NCI-H460 (cell line): ENCODE results near the gene MAK. TPM values are rescaled to one million over a fixed set of nuclear protein-coding genes. Genes with fewer than 3 reads are reported as not detected.
"Not testable (repeated sequence)": the region's sequence is repeated elsewhere in the genome, so short reads cannot be mapped to it uniquely, and the experiment has no call there.

ENCODE experiments used
- DNase-seq: peaks from one replicate; pipeline ENCODE4 v3.0.0-alpha.2; 2016; ENCODE audit warnings: low read depth; ENCODE audit errors: extremely low read depth
- total RNA-seq: library from RNA; depleted of rRNA; stranded (reverse); fragments of >200 nt; shearing (Covaris generic); gene quantifications from 2 replicates; pipeline ENCODE4 v1.2.3, GENCODE V29; 2014

Gene MAK
- total RNA-seq, 1 experiment from 2014 or later, result 1.6 TPM

DNA sequence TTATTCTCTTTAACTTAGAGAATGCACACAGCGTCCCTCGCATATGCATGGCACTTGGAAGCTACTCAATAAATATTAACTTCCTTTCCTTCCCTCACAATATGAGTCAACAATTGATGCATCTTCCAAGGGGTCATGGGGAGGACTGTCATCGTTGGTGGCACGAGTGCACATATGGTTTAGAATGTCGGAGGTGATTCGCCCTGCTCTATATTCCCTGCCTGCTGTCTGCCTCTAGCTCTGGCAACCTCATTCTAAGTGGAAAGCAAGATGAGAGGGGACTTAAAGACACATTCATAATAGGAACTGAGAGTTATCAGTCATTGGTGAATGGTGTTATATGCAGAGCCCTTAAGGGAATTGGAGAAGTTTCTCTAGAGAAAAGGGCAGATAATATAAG, 44.6 kb downstream of the MAK start:
- no peak for DNase-seq

DNA sequence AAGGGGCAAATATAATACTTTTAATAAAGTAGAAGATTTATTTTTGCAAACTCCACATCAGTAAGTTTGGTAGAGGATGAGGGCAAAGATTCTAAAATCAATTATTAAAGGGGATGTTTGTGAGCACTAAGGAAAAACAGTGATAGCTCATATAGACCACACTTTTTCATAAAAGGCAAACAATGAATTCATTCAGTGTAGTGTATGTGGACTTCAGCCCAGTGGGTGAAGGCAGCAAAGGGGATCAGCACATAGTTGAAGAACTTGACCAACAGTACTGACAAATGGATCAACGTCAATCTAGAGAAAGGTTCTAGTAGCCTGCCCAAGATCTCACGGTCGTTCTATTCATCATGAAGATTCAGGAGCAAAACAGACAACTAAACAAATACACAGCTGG, 45.3 kb downstream of the MAK start:
- DNase-seq, result no peak

DNA sequence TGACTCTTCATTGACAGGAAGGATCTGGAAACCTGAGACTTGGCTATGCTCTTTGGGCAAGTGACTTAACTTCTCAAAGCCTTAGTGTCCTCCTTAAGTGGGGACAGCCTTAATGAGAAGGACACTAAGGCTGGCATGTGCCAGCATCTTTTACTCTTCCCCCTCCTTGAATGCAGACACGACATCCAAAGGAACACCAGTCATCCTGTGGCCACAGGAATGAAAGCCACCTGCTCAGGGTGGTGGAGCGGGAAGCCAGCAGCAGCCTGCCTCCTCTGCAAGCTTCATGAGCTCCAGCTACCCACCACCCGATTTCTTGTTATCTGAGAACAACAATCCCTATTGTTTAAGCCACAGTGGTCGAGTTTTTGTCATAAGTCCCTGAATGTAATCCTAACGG, 46.2 kb downstream of the MAK start:
- no peak for DNase-seq

DNA sequence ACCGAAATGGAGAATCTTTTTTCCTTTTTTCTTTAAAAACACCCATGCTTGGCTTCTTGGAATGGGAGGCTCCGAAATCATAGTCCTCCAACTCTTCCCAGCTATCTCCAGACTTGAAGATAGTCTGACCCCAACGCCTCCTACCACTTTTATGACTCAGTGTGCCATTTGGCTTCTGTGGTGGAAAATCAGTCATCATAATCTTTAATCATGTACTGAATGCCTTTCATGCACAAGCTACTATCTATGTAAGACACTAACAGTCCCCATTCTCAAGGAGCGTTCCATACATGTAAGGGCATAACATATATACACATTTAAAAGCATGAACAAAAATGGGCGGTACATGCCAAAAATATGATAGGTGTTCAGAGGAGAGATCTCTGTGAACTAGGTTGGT, 46.7 kb downstream of the MAK start:
- DNase-seq, result no peak

DNA sequence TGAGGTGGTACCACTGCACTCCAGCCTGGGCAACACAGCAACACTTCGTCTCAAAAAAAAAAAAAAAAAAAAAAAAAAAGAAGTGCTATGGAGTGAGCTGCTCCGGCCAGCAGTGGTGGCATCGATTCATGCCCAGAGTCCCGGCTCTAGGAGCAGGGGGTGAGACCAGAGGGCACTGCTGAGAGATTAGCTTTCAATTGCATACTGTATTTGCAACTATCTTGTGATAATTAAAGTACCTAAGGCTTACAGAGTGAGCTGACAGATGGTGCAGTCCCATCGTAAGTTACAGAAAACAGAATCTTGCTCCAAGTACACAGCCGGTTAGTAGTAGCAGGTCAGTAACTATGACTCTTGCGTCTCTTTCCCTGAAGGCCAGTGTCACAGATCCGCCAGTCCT, 59.3 kb downstream of the MAK start:
- no peak for DNase-seq

DNA sequence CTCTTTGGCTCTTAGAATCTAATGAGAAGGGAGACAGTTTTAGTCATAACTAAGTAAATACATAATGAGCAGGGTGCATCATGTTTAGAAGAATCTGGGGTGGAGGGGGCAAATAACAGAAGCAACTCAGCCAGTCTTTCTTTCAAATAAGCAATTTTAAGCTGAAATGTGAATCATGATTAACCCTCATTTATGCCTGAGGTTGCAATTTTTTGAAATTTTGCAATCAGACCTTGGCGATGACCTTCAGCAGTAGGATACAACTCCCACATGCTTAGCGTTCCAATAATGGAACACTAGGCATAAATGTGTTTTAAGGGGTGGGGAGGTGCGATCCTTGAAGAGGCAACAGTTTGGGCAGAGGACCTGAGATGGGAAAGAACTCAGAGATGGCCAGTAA, 60.1 kb downstream of the MAK start:
- DNase-seq, result no peak

DNA sequence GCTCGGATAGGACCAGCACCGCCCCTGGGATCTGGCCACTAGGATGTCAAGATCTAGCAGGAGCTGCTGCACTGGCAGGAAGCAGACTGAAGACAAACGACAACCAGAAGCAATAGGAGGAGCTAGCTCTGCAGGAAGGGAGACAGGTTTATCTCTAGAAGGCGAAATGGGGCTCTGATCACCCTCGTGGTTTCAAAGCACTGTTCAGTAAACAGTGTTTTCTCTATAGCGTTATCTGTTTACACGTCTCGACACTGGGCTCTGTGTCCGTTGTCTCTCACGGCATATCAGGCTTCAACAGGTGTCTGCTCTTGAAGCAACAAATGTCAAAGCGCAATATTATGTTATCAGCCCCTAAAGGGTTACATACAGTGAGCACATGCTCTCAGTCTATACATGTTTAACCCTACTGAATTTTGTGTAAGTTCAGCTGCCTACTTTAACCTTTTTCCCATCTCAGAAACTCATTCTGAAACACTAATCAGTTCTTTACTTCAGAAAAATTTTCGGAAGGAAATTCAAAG, 66.9 kb downstream of the MAK start:
- DNase-seq, result no peak

DNA sequence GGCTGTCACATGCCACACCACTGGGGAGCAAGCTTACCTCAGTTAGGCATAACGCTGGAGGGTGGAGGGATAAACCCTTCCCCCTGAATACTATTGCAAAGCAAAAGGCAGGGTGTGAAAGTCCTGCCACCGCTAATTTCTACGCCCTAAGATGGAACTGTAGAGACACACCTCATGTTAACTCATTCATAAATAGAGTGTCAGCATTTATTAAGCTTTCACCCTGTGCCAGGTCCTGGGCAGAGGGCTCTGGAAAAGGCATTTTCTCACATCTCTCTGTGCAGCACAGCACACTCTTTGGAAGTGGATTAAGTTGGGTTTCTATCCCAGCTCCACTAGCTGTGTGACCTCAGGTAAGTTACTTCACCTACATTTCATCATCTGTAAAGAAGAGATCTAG, 68.9 kb downstream of the MAK start:
- no peak for DNase-seq

DNA sequence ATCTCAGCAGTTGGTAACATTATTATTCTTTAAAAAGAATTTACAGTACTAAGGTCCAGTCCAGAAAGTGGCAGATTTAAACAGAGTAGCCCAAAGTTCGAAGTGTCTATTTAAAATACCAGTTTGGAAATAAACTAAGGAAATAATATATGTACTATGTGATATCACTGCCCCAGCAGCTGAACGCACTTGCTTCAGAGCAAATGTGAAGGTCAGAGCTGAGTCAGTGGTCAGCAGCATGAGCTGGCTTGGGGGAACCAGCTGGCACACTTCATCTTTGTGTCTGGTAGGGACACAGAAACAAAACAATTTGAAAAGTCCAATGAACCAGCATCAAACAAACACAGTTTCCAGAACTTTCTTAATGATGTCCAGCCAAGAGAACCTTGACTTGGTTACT, 75.3 kb downstream of the MAK start:
- no peak for DNase-seq

DNA sequence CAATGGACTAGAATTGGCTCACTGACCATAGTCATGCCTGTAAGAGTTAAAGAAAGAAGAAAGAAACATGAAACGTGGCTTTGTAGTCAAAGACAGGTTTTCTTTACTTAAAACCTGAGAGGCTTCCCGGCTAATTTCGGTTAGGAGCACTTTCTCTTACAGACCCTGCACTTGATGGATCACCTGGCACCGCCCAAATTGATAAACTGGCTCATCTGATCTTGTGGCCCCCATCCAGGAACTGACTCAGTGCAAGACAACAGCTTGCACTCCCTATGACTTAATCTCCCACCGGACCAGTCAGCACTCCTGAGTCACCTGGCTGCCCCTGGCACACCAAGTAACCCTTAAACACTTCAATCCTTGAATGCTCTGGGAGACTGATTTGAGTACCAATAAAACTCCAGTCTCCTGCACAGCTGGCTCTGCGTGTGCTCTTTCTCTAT, 78.4 kb downstream of the MAK start:
- no peak for DNase-seq

DNA sequence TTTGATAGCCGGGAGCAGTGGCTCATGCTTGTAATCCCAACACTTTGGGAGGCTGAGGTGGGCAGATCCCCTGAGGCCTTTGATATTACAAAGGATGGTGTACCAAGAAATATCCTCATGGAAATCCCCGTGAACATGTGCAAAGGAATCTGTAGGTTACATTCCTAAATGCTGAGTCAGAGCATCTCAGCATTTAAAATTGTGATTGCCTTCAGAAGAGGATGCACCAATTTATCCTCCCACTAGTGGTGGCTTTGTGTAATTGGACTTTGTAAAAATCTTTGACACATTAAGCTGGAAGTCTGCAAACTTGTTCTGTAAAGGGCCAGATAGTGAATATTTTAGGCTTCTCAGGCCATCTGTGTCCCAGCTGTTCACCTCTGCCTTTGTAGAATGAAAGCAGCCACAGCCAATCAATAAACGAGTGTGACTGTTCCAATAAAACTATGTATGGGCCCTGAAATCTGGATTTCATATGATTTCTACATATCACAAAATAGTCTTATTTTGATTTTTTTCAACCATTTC, 79.0 kb downstream of the MAK start:
- DNase-seq, result peak; percentile 73

DNA sequence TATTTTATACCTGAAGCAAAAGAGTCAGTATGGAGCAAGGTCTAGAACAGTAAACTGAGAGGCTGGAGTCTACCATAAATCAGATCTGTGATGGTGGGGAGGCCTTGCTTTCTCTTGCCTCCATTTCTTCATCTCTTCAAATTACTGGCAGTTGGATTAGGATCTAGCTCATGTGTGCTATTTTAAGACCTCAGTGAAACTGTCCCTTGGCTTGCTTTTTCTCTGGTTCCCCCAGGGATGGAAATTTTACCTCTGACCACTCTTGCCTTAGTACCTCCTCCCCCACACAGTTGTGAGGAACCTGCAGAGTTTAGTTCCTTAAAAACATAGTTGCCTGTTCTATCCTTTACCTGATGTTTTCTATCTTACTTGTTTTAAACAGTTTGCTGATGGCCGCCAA, 82.3 kb downstream of the MAK start:
- DNase-seq, result no peak

DNA sequence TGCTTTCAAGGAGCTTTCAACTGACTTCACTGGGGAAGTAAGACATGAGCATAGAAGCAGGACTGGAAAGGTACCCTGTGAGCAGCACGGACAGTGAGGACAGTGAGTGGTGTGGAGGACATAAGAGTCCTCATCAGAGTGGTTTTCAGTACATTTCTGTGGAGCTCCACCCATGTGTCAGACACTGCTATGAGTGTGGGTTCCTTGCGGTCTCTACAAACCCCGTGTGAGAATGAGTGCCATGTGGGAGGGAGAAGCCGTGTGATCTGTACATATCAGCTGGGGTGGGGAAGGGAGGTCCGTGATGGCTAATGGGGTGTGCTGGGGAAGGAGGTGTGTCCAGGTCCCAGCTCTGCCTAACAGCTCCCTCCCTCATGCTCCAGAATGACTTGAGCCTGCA, 86.6 kb downstream of the MAK start:
- DNase-seq, result not testable (repeated sequence)

DNA sequence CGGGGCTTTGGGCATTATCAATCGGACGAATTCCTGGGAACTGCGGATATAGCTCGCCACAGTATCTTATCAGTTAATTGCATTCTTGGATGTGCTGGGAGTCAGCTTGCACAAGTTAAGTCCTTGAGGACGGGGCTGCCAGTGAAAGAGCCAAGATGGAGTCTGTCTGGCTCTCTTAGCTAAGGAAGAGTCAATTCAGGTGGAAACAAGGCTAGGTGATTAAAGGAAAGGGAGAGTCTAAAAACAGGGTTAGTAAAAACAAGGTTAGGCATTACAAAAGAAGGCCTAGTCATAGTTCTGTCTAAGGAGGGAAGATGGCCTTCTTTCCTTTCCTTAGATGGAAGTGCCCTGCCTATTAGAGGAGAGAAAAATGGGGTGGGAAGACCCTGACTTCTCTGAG, 87.8 kb downstream of the MAK start:
- DNase-seq, result not testable (repeated sequence)

DNA sequence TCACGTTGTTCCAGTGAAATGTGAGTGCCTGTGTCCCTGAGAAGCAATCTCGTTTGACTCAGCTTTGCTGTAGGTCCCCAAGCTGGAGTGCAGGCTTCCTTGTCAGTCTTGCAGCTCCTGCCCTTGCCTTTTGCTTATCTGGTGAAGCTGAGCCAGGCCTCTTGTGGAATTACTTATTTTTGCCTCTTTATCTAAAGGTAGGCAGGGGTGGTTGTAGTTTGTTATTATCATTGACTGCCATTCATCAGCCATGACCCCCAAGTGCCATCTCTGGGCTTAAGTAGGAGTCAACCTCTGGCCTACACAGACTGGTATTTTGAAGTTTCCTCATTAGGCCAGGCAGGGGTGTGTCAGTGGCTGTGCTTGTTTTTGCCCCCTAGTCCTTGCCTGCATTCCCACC, 88.6 kb downstream of the MAK start:
- no peak for DNase-seq

DNA sequence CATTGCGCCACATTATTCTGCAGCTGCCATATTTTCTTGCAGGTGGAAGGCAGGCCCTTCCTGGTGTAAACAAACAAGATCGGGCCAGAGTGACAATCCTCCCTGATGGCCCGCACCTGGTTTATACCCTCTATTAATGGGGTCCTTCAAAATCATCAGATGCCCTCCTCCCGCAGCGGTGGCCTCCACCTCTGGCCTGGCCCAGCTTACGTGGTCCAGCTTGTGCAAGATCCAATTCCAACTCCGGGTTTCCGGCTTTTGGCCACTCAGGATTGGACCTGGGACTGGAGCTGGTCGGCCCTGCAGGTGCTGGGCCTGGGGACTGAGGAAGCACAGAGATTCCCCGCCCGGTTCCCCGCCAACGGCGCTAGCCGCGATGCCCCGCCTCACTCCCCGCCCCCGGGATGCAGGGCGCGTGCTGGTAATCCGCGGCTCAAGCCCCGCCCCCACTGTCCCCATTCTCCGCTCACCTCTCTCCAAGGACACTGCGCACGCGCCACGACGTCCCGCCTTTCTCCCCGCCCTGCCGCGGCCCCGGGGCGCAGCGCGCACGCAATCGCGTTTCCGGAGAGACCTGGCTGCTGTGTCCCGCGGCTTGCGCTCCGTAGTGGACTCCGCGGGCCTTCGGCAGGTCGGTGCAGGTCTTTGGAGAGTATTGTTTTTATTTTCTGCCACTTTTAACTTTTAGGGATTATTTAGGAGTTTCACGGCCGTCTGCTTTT, 90.9 kb downstream of the MAK start, which contains the start of gene TMEM14B:
TSS of gene TMEM14B (plus strand) at position 555 of the 722 bp plus-strand sequence. CDS start 1,441 bp downstream, outside the sequence.
- peak; percentile 94 for DNase-seq

DNA sequence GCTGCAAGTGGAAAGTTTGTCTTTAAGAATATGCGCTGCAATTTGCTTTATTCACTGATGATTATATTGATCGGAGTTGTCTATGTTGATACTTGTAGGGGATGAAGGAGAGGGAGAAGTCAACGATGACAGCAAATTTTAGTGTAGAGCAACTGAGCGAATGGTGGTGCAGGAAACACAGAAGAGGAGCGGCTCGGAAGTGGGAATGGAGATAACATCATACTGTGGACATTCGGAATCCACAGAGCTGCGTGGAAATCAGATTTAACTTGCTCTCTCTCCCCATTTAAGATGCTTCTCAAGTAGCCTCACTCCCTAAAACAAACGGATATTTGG, 91.5 kb downstream of the MAK start:
- no peak for DNase-seq

DNA sequence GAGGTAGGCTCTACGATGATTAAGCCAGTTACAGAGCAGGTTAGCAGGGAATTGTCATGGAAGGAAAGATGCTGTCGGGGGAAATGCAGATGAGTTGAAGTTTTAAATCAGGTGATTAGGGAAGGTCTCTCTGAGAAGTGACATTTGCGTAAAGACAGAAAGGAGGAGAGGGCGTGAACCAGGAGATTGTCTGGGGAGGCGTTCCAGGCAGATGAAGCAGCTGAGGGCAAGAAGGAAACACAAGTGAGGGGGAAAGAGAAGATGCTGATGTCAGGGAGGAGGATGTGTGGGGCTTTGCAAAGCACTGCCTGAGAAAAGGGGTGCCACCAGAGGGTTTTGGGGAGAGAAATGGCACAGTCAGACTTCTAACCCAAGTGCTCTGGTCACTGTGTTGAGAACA, 93.2 kb downstream of the MAK start:
- DNase-seq, result no peak

DNA sequence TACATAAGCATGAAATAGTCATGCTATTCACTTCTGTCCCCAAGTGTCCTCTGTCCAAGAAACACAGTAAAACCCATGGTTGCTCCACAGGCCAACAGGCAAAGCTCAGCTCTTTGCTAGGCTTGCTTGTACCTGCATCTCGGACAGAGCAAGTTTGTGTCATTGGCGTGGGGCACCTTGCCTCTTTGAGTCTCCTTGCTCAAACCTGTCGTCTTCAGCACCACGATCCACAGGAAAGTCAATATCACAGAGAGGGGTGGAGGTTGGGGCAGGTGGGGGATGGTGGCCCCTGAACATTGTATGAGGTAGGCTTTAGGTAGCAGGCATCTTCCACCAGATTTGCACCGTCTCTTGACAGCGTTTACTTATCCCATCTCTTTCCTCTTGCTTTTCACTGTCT, 94.8 kb downstream of the MAK start:
- no peak for DNase-seq

DNA sequence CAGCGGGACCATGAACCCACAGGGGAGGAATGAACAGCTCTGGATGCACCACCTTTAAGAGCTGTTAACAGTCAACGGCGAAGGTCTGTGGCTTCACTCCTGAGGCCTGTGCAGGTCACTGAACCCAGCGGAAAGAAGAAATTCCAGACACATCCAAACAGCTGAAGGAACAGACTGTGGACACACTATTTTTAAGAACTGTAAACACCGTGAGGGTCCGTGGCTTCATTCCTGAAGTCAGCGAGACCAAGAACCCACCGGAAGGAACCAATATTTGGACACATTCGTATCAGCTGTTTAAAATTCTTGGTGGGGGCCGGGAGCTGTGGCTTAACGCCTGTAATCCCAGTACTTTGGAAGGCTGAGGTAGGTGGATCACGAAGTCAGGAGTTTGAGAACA, 96.1 kb downstream of the MAK start:
- no peak for DNase-seq

DNA sequence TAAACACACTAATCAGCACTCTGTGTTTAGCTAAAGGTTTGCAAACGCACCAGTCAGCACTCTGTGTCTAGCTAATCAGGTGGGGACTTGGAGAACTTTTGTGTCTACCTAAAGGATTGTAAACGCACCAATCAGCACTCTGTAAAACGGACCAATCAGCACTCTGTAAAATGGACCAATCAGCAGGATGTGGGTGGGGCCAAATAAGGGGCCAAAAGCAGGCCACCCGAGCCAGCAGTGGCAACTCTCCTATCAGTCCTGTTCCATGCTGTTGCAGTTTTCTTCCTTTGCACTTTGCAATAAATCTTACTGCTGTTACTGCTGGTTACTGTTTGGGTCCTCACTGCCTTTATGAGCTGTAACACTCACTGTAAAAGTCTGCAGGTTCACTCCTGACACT, 96.7 kb downstream of the MAK start:
- DNase-seq, result not testable (repeated sequence)

DNA sequence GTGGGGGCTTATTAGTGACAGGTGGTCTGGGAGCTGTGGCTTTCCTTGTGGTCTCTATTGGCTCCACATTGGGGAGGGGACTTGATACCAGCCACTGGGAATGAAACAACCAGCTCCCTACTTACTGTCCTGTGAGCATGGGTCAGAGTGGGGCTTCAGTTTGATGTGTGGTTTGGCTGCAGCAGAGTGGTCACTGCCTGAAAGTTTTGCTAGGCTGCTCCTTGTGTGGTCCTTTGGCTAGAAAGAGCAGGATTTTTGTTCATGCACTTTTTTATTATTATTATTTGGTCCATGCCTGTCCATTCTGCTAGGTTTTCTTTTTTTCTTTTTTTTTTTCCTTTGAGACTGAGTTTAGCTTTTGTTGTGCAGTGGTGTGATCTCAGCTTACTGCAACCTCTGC, 98.3 kb downstream of the MAK start:
- DNase-seq, result no peak

DNA sequence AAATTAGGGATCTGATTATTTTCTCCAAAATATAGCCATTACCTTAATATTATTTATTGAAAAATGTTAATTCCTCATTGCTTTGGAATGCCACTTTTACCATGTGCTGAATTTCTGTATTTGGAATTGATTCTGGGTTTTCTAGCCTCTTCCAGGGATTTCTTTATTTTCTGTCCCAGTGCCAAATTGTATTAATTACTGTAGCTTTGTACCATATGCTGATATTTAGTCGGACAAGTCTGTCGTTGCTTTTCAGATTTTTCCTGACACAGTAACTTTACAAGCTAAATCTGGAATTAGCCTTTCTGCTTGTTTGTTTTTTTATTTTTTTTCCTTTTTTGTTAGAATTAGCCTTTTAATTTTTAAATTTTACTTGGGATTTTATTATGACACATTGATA, 101.6 kb downstream of the MAK start:
- DNase-seq, result no peak
